Upper lobe of right lung (tissue), 1 donor: ENCODE data around the gene PROC. TPM values are rescaled to one million over a fixed set of nuclear protein-coding genes. Genes with fewer than 3 reads are reported as not detected.

Experiments used
- ATAC-seq: fragments of 200-7000 bp; cut with Tn5 transposase; one replicate; pipeline ENCODE4 v1.9.1; 2020; ENCODE audit warnings: mild to moderate bottlenecking, moderate library complexity
- DNase-seq: peaks from one replicate; pipeline ENCODE4 v3.0.0-alpha.2; 2020
- H3K27ac ChIP-seq: fragments of 200-600 bp; one replicate; pipeline ENCODE4 v1.8.0; 2022
- H3K27me3 ChIP-seq: fragments of 200-600 bp; one replicate; pipeline ENCODE4 v1.8.0; 2022; ENCODE audit warnings: mild to moderate bottlenecking
- H3K36me3 ChIP-seq: fragments of 200-600 bp; one replicate; pipeline ENCODE4 v1.8.0; 2022
- H3K4me1 ChIP-seq: fragments of 200-600 bp; one replicate; pipeline ENCODE4 v1.8.0; 2022
- H3K4me3 ChIP-seq: fragments of 200-600 bp; one replicate; pipeline ENCODE4 v1.8.0; 2022; ENCODE audit warnings: mild to moderate bottlenecking
- H3K9me3 ChIP-seq: fragments of 200-600 bp; one replicate; pipeline ENCODE4 v1.8.0; 2022
- CTCF ChIP-seq: fragments of 200-600 bp; IDR thresholded peaks from one replicate; pipeline ENCODE4 v1.8.0; 2022; ENCODE audit warnings: antibody characterized with exemption
- intact Hi-C: fragments of 100-400 bp; cut with DNase I; formaldehyde crosslinking; loops from one replicate; pipeline ENCODE4 v1.11.0; 2022
- total RNA-seq: library from RNA; stranded (reverse); fragmentation: NEBNext Ultra II Directional; extraction: Animal tissue kit (Norgen Biotek cat#: 25700); gene quantifications from one replicate; pipeline ENCODE4 v1.2.1, GENCODE V29; 2021
- donor health status: DM: no; HTN: yes; CAD: no; lungs with severe emphysema.

Gene PROC
- total RNA-seq, 1 donor from 2014 or later, result not detected

GRCh38 chr2:127462461-127462860, 44.2 kb downstream of the PROC start:
- no peaks in the 10 kb centered on the region for H3K4me1 ChIP-seq
- no peak overlapping the region for H3K4me3 ChIP-seq
- H3K36me3 ChIP-seq, result peaks cover 4% of the 10 kb centered on the region
- H3K27ac ChIP-seq, result no peak overlapping the region
- H3K27me3 ChIP-seq, result no peaks in the 10 kb centered on the region
- ATAC-seq (no peak), DNase-seq (no peak)
- intact Hi-C loops, result no loop called here
- TF ChIP-seq CTCF, result no peak
- H3K9me3 ChIP-seq, result no peaks in the 10 kb centered on the region

GRCh38 chr2:127463155-127463991, 45.1 kb downstream of the PROC start:
- TF ChIP-seq CTCF, result no peak
- intact Hi-C loops, result no loop called here

GRCh38 chr2:127464470-127465257, 46.4 kb downstream of the PROC start:
- Histone ChIP-seq H3K9me3 (no peaks in the 10 kb centered on the region), H3K27ac (no peak overlapping the region), H3K4me3 (no peak overlapping the region), H3K4me1 (no peaks in the 10 kb centered on the region), H3K36me3 (peaks cover 10% of the 10 kb centered on the region), H3K27me3 (no peaks in the 10 kb centered on the region)
- intact Hi-C loops, result no loop called here
- DNase-seq, result no peak
- no peak for ATAC-seq
- no peak for TF ChIP-seq CTCF

More at GRCh38 chr2:127463155-127463991, 45.1 kb downstream of the PROC start:
- Histone ChIP-seq H3K4me1 (no peaks in the 10 kb centered on the region), H3K27ac (no peak overlapping the region), H3K27me3 (no peaks in the 10 kb centered on the region), H3K9me3 (no peaks in the 10 kb centered on the region), H3K4me3 (no peak overlapping the region), H3K36me3 (peaks cover 4% of the 10 kb centered on the region)
- ATAC-seq (peak; percentile 20), DNase-seq (no peak)

GRCh38 chr2:127465258-127465657, 47.0 kb downstream of the PROC start:
- no peak for TF ChIP-seq CTCF
- DNase-seq, result no peak
- no peak overlapping the region for H3K27ac ChIP-seq

GRCh38 chr2:127469051-127469450, 50.8 kb downstream of the PROC start:
- no peak for ATAC-seq

More at GRCh38 chr2:127465258-127465657, 47.0 kb downstream of the PROC start:
- Histone ChIP-seq H3K9me3 (no peaks in the 10 kb centered on the region), H3K36me3 (peaks cover 12% of the 10 kb centered on the region), H3K4me3 (no peak overlapping the region), H3K27me3 (no peaks in the 10 kb centered on the region), H3K4me1 (no peaks in the 10 kb centered on the region)
- ATAC-seq, result no peak
- intact Hi-C loops, result no loop called here

More at GRCh38 chr2:127469051-127469450, 50.8 kb downstream of the PROC start:
- no peak for DNase-seq
- no peaks in the 10 kb centered on the region for H3K4me1 ChIP-seq
- H3K27ac ChIP-seq, result no peak overlapping the region
- no peak for TF ChIP-seq CTCF
- H3K36me3 ChIP-seq, result peaks cover 8% of the 10 kb centered on the region
- no peaks in the 10 kb centered on the region for H3K9me3 ChIP-seq
- intact Hi-C loops, result no loop called here
- H3K27me3 ChIP-seq, result no peaks in the 10 kb centered on the region
- H3K4me3 ChIP-seq, result no peak overlapping the region
